CD4-positive, alpha-beta memory T cell (primary cell): ENCODE data around the gene DENND4A. TPM values are rescaled to one million over a fixed set of nuclear protein-coding genes. Genes with fewer than 3 reads are reported as not detected.

Experiments
- CTCF ChIA-PET: fragments of 350-600 bp; sonication (Branson Sonifier 250); formaldehyde crosslinking; loops from one replicate; lab custom pipeline; 2021; ENCODE audit warnings: inconsistent platforms; ENCODE audit not compliant: partially characterized antibody; lab: Charles Lee
- POLR2A ChIA-PET: fragments of 350-600 bp; sonication (Branson Sonifier 250); formaldehyde crosslinking; loops from one replicate; lab custom pipeline; 2021; ENCODE audit not compliant: partially characterized antibody; lab: Charles Lee
- DNase-seq, 5 donors: peaks; one replicate each; pipeline versions ENCODE4 v3.0.0 to v3.0.0-alpha.2; 2020 to 2022; ENCODE audit warnings: mixed read lengths in 1 of 5
- H3K27ac ChIP-seq: one replicate; pipeline ENCODE4 v1.7.0; 2013; ENCODE audit warnings: low read depth, low read length
- H3K27me3 ChIP-seq: 2 replicates; pipeline ENCODE4 v1.7.0; 2013; ENCODE audit warnings: mild to moderate bottlenecking, low read length, moderate library complexity; ENCODE audit not compliant: insufficient read depth
- H3K36me3 ChIP-seq: 2 replicates; pipeline ENCODE4 v1.7.0; 2013; ENCODE audit warnings: mild to moderate bottlenecking, low read length, moderate library complexity; ENCODE audit not compliant: insufficient read depth
- H3K4me1 ChIP-seq: 2 replicates; pipeline ENCODE4 v1.7.0; 2013; ENCODE audit warnings: mild to moderate bottlenecking, low read length, moderate library complexity; ENCODE audit not compliant: insufficient read depth
- H3K4me3 ChIP-seq, 2 donors: one replicate each; pipeline ENCODE4 v1.7.0; 2013; ENCODE audit warnings: low read length in 2 of 2, mild to moderate bottlenecking in 1 of 2
- H3K9me3 ChIP-seq, 2 donors: one replicate each; pipeline ENCODE4 v1.7.0; 2013; ENCODE audit warnings: low read length in 2 of 2, control low read depth in 1 of 2; ENCODE audit not compliant: control insufficient read depth in 1 of 2
- H3K27ac Mint-ChIP-seq, 7 donors: one replicate each; pipeline ENCODE4 v1.8.0; 2020 to 2021; ENCODE audit warnings: mixed read lengths in 7 of 7, mild to moderate bottlenecking in 6 of 7, inconsistent platforms in 3 of 7, moderate library complexity in 3 of 7
- H3K27me3 Mint-ChIP-seq, 2 donors: one replicate each; pipeline ENCODE4 v1.8.0; 2020 to 2021; ENCODE audit warnings: mixed read lengths in 2 of 2
- H3K36me3 Mint-ChIP-seq, 2 donors: one replicate each; pipeline ENCODE4 v1.8.0; 2020 to 2021; ENCODE audit warnings: mixed read lengths in 2 of 2, inconsistent platforms in 1 of 2, mild to moderate bottlenecking in 1 of 2
- H3K4me1 Mint-ChIP-seq, 4 donors: one replicate each; pipeline ENCODE4 v1.8.0; 2020 to 2021; ENCODE audit warnings: mixed read lengths in 4 of 4, mild to moderate bottlenecking in 1 of 4
- H3K4me3 Mint-ChIP-seq, 8 donors: one replicate each; pipeline ENCODE4 v1.8.0; 2020 to 2021; ENCODE audit warnings: mixed read lengths in 8 of 8, mild to moderate bottlenecking in 7 of 8, moderate library complexity in 6 of 8, inconsistent platforms in 3 of 8
- H3K9me3 Mint-ChIP-seq, 8 donors: one replicate each; pipeline ENCODE4 v1.8.0; 2020 to 2021; ENCODE audit warnings: mixed read lengths in 8 of 8, mild to moderate bottlenecking in 5 of 8, inconsistent platforms in 3 of 8, moderate library complexity in 1 of 8
- intact Hi-C: fragments of 100-400 bp; cut with micrococcal nuclease; formaldehyde crosslinking; loops from one replicate; pipeline ENCODE4 v1.15.1; 2023
- polyA plus RNA-seq, 2 donors: library from polyadenylated mRNA; unstranded; fragments of 300-500 nt; fragmentation: Illumina TruSeq; gene quantifications; one replicate each; pipeline ENCODE4 v1.2.3, GENCODE V29; 2021
- total RNA-seq, 2 experiments: library from RNA; stranded (reverse); gene quantifications; one replicate each; pipeline ENCODE4 v1.2.3, GENCODE V29; 2021

Gene DENND4A
- total and polyA plus RNA-seq, 4 experiments from 2014 or later, result 8.4 to 69.4 (median 42.2) TPM

- Histone ChIP-seq H3K27ac (no peak overlapping the region), H3K9me3 (no peaks in the 10 kb centered on the region), H3K27me3 (no peaks in the 10 kb centered on the region), H3K4me1 (peaks cover 19% of the 10 kb centered on the region), H3K36me3 (no peaks in the 10 kb centered on the region), H3K4me3 (no peak overlapping the region)
- Mint-ChIP-seq H3K4me1 (peaks cover 14 to 37% (median 26%) of the 10 kb centered on the region in 4 donors), H3K36me3 (no peaks in the 10 kb centered on the region), H3K9me3 (peaks cover 0 to 1% (median 0%) of the 10 kb centered on the region in 8 donors), H3K27ac (no peak overlapping the region), H3K4me3 (no peak overlapping the region), H3K27me3 (no peaks in the 10 kb centered on the region)
- POLR2A ChIA-PET, result interaction anchor here (2.5 to 10.1 kb wide), 2 partner anchors 8 to 18 kb away, joined by 10 to 107 read pairs; partner anchors contain the start of gene DENND4A
- intact Hi-C loops, result no loop called here
- CTCF ChIA-PET, result no interaction called here
- DNase-seq, result no peak
Observed at GRCh38 chr15:65801229-65801805, 9.2 kb upstream of the DENND4A start.

DNA sequence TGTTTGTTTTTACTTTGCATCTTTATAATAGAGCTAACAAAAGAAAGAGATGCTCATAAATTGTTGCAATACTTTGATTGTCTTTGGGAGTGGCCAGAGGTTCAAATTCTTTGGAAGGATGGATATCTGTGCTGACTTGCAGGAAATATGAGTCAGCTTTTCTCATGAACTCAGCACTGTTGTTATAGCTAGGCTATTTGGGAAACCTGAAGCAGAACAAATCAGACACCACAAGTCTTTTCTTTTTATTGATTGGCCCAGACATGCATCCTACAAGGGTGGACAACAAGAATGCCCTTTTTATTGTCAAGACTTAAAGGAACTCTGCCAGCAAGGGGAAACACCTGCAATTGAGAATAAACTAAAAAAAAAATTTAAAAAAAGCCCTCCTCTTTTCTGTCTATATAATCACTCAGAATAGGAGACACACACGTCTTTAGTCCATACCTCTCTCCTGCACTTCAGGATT, 4.6 kb upstream of the DENND4A start:
- H3K4me3 Mint-ChIP-seq, result no peak overlapping the region
- no peaks in the 10 kb centered on the region for H3K9me3 ChIP-seq
- DNase-seq, result no peak
- no peak overlapping the region for H3K27ac ChIP-seq
- peaks cover 0 to 1% (median 0%) of the 10 kb centered on the region in 8 donors for H3K9me3 Mint-ChIP-seq
- intact Hi-C loops, result no loop called here
- H3K4me1 ChIP-seq, result peaks cover 16% of the 10 kb centered on the region
- H3K36me3 Mint-ChIP-seq, result peaks cover 0 to 8% of the 10 kb centered on the region in 2 donors
- H3K27me3 Mint-ChIP-seq, result no peaks in the 10 kb centered on the region
- POLR2A ChIA-PET, result interaction anchor here (1.4 kb wide), 2 partner anchors 22 to 32 kb away, joined by 4 to 5 read pairs; no protein-coding TSS in a partner anchor
- peaks cover 16 to 38% (median 26%) of the 10 kb centered on the region in 4 donors for H3K4me1 Mint-ChIP-seq
- CTCF ChIA-PET, result interaction anchor here (1.1 to 1.6 kb wide), 2 partner anchors 8 to 33 kb away, joined by 3 to 4 read pairs; no protein-coding TSS in a partner anchor
- H3K27ac Mint-ChIP-seq, result peak overlapping the region in 3 of 7 donors; percentile 43 to 73 (median 47)
- H3K27me3 ChIP-seq, result no peaks in the 10 kb centered on the region
- H3K4me3 ChIP-seq, result no peak overlapping the region
- H3K36me3 ChIP-seq, result no peaks in the 10 kb centered on the region

- POLR2A ChIA-PET, result interaction anchor here (0.6 to 5.7 kb wide), 2 partner anchors 9 to 29 kb away, joined by 3 to 107 read pairs; no protein-coding TSS in a partner anchor
- Mint-ChIP-seq H3K9me3 (peaks cover 0 to 1% (median 0%) of the 10 kb centered on the region in 8 donors), H3K27ac (peak overlapping the region in 2 of 7 donors; percentile 23 to 29), H3K4me1 (peaks cover 14 to 41% (median 29%) of the 10 kb centered on the region in 4 donors), H3K27me3 (no peaks in the 10 kb centered on the region), H3K4me3 (no peak overlapping the region), H3K36me3 (peaks cover 0 to 15% of the 10 kb centered on the region in 2 donors)
- Histone ChIP-seq H3K27me3 (no peaks in the 10 kb centered on the region), H3K27ac (no peak overlapping the region), H3K4me3 (no peak overlapping the region), H3K4me1 (peaks cover 16% of the 10 kb centered on the region), H3K36me3 (no peaks in the 10 kb centered on the region), H3K9me3 (no peaks in the 10 kb centered on the region)
- no peak for DNase-seq
- intact Hi-C loops, result no loop called here
- CTCF ChIA-PET, result interaction anchor here (1.1 kb wide), 1 partner anchor 9 kb away, joined by 3 read pairs; no protein-coding TSS in a partner anchor
Observed at GRCh38 chr15:65795663-65796216, 3.6 kb upstream of the DENND4A start.

DNA sequence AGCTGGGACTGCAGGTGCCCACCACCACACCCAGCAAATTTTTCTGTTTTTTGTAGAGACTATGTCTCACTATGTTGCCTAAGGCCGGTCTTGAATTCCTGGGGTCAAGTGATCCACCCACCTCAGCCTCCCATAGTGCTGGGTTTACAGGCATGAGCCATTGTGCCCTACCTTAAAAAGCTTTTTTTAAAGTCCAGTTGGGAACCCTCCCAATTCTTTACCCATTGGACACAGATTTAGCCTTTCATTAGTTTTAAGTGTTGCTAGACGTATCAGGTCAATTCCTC, 1.7 kb upstream of the DENND4A start:
- Histone ChIP-seq H3K4me3 (no peak overlapping the region), H3K36me3 (no peaks in the 10 kb centered on the region), H3K9me3 (no peaks in the 10 kb centered on the region), H3K4me1 (peaks cover 35% of the 10 kb centered on the region), H3K27me3 (no peaks in the 10 kb centered on the region), H3K27ac (peak overlapping the region; percentile 97)
- CTCF ChIA-PET, result interaction anchor here (0.5 to 5.5 kb wide), 6 partner anchors 27 to 62 kb away, joined by 3 to 35 read pairs (median 3); no protein-coding TSS in a partner anchor
- Mint-ChIP-seq H3K27ac (peak overlapping the region; percentile 57 to 99 (median 83)), H3K36me3 (peaks cover 0 to 16% of the 10 kb centered on the region in 2 donors), H3K4me3 (peak overlapping the region in 7 of 8 donors; percentile 27 to 98 (median 66)), H3K9me3 (peaks cover 0 to 1% (median 0%) of the 10 kb centered on the region in 8 donors), H3K4me1 (peaks cover 23 to 56% (median 43%) of the 10 kb centered on the region in 4 donors), H3K27me3 (no peaks in the 10 kb centered on the region)
- no peak for DNase-seq
- POLR2A ChIA-PET, result interaction anchor here (2.1 to 5.7 kb wide), 7 partner anchors 11 to 76 kb away, joined by 11 to 144 read pairs (median 50); partner anchors contain the start of gene RAB11A
- intact Hi-C loops, result loop anchor here (5.0 kb wide), 1 partner anchor 36 kb away; no protein-coding TSS in a partner anchor

DNA sequence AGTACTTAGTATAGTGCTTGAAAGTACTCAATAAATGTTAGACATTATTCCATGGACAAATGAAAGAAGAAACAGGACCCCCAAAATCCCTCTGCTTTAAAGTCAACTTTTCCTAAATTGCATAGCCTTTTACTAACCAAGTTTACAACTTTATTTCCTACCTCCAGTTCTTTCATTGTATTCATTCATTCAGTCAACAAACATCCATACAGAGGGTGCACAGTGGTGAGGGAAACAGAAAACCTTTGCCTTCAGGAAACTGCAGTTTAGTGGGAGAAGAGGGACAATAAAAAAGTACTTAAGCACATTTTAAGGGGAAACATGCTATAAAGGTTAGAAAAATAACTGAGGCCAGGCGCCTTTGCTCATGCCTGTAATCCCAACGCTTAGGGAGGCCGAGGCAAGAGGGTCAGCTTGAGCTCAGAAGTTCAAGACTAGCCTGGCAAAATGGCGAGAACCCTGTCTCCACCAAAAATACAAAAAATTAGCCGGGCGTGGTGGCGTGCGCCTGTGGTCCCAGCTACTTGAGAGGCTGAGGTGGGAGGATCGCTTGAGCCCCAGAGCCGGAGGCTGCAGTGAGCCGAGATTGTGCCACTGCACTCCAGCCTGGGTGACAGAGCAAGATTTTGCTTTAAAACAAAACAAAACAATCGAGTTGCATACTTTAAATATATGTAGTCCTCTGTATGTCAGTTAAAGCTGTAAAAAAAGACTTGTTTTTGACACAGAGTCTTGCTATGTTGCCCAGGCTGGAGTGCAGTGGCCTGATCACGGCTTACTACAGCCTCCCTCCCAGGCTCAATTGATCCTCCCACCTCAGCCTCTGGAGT, 1.1 kb upstream of the DENND4A start:
- ChIA-PET POLR2A (interaction anchor here (1.2 to 5.7 kb wide), 14 partner anchors 12 to 104 kb away, joined by 3 to 144 read pairs (median 34); partner anchors contain the start of gene RAB11A), CTCF (interaction anchor here (0.7 to 5.5 kb wide), 8 partner anchors 11 to 154 kb away, joined by 3 to 35 read pairs (median 4); no protein-coding TSS in a partner anchor)
- Histone ChIP-seq H3K27ac (peak overlapping the region; percentile 97), H3K9me3 (no peaks in the 10 kb centered on the region), H3K4me3 (peak overlapping the region; percentile 87 to 94), H3K4me1 (peaks cover 40% of the 10 kb centered on the region), H3K27me3 (no peaks in the 10 kb centered on the region), H3K36me3 (no peaks in the 10 kb centered on the region)
- no peaks in the 10 kb centered on the region for H3K27me3 Mint-ChIP-seq
- H3K27ac Mint-ChIP-seq, result peak overlapping the region; percentile 98 to 100 (median 99)
- H3K4me1 Mint-ChIP-seq, result peaks cover 25 to 60% (median 46%) of the 10 kb centered on the region in 4 donors
- peak overlapping the region; percentile 93 to 99 (median 96) for H3K4me3 Mint-ChIP-seq
- no peak for DNase-seq
- intact Hi-C loops, result loop anchor here (1.0 to 5.0 kb wide), 7 partner anchors 14 to 76 kb away; partner anchors contain the start of gene RAB11A
- peaks cover 0 to 16% of the 10 kb centered on the region in 2 donors for H3K36me3 Mint-ChIP-seq
- H3K9me3 Mint-ChIP-seq, result peaks cover 0 to 1% (median 0%) of the 10 kb centered on the region in 8 donors

DNA sequence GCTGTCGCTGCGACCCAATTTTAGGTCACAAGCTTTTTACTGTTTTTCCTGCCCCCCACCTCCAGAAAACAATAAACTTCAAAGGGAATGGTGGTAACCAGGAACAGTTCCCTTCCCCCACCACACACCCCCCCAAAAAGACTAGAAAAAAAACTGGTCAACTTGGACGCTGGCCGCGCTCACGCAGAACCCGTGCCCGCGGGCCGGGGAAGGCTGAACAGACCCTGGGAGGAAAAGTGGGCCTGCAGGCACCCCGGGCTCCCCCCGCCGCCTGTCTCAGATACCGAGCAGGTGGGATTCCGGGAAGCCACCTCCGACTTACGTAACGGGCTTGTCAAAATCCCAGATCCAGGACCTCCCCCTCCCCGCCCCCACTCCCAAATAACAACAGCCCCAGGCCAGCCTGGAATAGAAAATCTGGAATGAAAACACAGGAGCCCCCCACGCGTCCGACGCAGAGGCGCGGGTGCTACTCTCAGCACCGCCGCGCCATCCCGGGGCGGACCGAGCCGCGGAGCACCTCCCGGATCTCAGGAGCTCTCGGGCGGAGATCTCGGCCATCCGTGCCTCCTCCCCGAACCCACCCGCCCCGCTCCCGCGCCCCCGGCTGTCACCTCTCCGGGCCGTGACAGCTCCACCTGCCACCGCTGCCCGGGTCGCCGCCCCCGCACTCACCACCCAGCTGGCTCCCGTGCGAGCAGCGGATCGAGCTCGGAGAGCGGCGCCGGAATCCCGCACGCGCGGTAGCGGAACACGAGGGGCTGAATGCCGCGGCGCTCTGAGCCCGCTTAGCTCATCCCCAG, 557 bp downstream of the DENND4A start:
- Mint-ChIP-seq H3K27ac (peak overlapping the region; percentile 93 to 100 (median 98)), H3K36me3 (peaks cover 0 to 23% of the 10 kb centered on the region in 2 donors), H3K9me3 (no peaks in the 10 kb centered on the region), H3K27me3 (no peaks in the 10 kb centered on the region), H3K4me3 (peak overlapping the region; percentile 87 to 98 (median 95)), H3K4me1 (peaks cover 35 to 64% (median 50%) of the 10 kb centered on the region in 4 donors)
- intact Hi-C loops, result loop anchor here (1.0 to 5.0 kb wide), 7 partner anchors 16 to 78 kb away; partner anchors contain the start of gene RAB11A
- Histone ChIP-seq H3K36me3 (no peaks in the 10 kb centered on the region), H3K27ac (peak overlapping the region; percentile 97), H3K4me3 (peak overlapping the region; percentile 45 to 87), H3K27me3 (no peaks in the 10 kb centered on the region), H3K9me3 (no peaks in the 10 kb centered on the region), H3K4me1 (peaks cover 53% of the 10 kb centered on the region)
- ChIA-PET CTCF (interaction anchor here (0.8 to 5.5 kb wide), 19 partner anchors 9 to 152 kb away, joined by 3 to 35 read pairs (median 4); partner anchors contain the start of gene RAB11A), POLR2A (interaction anchor here (0.8 to 5.7 kb wide), 30 partner anchors 9 to 606 kb away, joined by 3 to 144 read pairs (median 5); partner anchors contain the start of genes CLPX, INTS14 and RAB11A)
- DNase-seq, result peak in 2 of 5 donors; percentile 40 to 46
